ENCODE results near the gene SGCA.

Gene SGCA

DNA sequence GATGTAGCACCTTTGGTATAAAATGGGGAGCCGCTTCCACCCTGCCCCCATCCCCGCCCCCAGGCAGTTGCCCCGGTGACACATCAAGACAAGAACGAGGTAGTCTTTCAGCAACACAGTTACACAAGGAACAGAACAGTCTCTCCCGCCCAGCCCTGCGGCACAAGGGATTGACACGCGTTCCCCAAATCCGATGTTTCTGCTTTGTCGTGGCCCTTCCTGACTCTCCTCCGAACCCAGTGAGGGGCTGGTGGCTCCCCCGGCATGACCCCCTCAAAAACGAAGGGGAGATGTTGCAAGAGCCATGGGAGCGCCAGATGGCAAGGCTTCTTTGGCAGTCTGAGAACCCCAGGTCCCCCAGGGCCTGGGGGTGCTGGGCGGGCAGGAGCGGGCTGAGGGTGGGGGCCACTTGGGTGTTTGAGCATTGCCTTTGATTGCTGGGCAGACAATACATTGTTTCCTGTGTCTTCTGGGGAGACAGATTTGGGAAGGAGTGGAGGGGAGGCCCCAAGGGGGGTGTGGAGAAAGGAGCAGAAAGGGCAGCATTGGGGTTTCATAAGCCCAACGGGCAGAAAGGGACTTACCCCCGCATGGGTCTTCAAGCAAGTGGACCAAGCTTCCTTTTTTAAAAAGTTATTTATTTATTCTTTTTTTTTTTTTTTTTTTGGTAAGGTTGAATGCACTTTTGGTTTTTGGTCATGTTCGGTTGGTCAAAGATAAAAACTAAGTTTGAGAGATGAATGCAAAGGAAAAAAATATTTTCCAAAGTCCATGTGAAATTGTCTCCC is 19.0 kb downstream of the SGCA start:
- no peak overlapping the region for H3K4me3 ChIP-seq (ENCODE audit: low read depth, low read length)
- TF ChIP-seq, protein P1, sequence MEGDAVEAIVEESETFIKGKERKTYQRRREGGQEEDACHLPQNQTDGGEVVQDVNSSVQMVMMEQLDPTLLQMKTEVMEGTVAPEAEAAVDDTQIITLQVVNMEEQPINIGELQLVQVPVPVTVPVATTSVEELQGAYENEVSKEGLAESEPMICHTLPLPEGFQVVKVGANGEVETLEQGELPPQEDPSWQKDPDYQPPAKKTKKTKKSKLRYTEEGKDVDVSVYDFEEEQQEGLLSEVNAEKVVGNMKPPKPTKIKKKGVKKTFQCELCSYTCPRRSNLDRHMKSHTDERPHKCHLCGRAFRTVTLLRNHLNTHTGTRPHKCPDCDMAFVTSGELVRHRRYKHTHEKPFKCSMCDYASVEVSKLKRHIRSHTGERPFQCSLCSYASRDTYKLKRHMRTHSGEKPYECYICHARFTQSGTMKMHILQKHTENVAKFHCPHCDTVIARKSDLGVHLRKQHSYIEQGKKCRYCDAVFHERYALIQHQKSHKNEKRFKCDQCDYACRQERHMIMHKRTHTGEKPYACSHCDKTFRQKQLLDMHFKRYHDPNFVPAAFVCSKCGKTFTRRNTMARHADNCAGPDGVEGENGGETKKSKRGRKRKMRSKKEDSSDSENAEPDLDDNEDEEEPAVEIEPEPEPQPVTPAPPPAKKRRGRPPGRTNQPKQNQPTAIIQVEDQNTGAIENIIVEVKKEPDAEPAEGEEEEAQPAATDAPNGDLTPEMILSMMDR (IDR thresholded peaks at IDR 0.05; ENCODE audit: insufficient read depth, low read depth, low read length, missing control alignments) = no peak
- no peak for DNase-seq (ENCODE audit: low read depth)

DNA sequence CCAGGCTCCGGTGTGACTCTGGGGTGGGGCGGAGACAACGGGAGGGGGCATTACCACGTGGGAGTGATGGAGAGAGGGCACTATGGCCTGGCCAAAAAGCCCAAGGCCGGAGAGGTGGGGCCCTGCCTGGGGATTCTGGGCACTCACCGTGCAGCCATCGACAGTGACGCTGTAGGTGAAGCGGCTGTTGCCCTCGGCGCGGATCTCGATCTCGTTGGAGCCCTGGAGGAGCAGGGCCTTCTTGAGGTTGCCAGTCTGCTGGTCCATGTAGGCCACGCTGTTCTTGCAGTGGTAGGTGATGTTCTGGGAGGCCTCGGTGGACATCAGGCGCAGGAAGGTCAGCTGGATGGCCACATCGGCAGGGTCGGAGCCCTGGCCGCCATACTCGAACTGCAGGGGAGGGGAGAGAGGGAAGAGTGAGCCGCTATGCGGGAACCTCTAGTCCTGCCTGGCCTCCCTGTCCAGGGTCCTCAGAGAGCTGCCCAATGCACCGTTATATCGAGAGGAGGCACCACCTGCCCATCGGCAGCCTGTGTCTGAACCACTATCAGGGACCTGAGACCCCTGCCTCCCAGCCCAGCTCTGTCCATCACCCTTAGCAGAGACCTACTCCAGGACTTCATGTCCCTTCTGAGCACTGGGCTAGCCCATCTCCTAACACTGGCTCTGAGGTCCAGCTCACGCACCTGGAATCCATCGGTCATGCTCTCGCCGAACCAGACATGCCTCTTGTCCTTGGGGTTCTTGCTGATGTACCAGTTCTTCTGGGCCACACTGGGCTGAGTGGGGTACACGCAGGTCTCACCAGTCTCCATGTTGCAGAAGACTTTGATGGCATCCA is 20.0 kb downstream of the SGCA start:
- DNase-seq (ENCODE audit: low read depth) = no peak
- H3K4me3 ChIP-seq (ENCODE audit: low read depth, low read length) = no peak overlapping the region
- TF ChIP-seq, protein P1 (IDR thresholded peaks at IDR 0.05; ENCODE audit: insufficient read depth, low read depth, low read length, missing control alignments) = no peak

DNA sequence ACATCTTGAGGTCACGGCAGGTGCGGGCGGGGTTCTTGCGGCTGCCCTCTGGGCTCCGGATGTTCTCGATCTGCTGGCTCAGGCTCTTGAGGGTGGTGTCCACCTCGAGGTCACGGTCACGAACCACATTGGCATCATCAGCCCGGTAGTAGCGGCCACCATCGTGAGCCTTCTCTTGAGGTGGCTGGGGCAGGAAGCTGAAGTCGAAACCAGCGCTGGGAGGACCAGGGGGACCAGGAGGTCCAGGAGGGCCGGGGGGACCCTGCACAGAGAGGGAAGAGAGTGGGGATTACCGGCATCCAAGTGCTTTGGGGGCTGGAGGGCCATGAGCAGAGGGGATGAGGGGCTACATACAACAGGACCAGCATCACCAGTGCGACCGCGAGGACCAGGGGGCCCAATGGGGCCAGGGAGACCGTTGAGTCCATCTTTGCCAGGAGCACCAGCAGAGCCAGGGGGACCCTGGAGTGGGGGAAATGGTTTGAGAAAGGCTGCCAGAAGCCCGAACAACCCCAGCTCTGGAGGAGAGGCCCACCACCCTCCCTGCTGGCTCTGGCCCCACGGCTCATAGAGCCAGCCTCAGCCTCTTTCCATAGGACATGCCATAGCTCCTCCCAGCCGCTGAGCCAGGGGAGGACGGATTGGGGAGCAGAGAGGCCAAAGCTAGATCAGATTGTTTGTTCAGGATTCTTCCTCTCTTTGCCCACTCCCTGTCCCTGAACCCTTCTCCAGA is 21.0 kb downstream of the SGCA start:
- DNase-seq (ENCODE audit: low read depth) = no peak
- TF ChIP-seq, protein P1 (IDR thresholded peaks at IDR 0.05; ENCODE audit: insufficient read depth, low read depth, low read length, missing control alignments) = no peak
- H3K4me3 ChIP-seq (ENCODE audit: low read depth, low read length) = no peak overlapping the region

DNA sequence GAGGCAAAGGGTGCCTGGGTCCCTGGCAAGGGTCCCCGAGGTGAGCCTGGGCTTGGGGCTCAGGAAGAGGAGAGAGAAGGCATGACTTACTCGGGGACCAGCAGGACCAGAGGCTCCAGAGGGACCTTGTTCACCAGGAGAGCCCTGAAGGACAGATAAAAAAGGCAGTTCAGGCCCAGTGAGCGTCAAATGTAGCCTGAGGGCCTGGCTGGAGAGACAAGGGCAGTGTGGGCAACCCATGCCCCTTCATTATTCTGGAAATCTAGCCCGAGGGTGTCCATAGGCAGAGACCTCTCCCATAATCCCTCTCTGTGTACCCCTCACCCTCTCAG is 21.6 kb downstream of the SGCA start:
- no peak overlapping the region for H3K4me3 ChIP-seq (ENCODE audit: low read depth, low read length)
- TF ChIP-seq, protein P1 (IDR thresholded peaks at IDR 0.05; ENCODE audit: insufficient read depth, low read depth, low read length, missing control alignments) = no peak
- no peak for DNase-seq (ENCODE audit: low read depth)

DNA sequence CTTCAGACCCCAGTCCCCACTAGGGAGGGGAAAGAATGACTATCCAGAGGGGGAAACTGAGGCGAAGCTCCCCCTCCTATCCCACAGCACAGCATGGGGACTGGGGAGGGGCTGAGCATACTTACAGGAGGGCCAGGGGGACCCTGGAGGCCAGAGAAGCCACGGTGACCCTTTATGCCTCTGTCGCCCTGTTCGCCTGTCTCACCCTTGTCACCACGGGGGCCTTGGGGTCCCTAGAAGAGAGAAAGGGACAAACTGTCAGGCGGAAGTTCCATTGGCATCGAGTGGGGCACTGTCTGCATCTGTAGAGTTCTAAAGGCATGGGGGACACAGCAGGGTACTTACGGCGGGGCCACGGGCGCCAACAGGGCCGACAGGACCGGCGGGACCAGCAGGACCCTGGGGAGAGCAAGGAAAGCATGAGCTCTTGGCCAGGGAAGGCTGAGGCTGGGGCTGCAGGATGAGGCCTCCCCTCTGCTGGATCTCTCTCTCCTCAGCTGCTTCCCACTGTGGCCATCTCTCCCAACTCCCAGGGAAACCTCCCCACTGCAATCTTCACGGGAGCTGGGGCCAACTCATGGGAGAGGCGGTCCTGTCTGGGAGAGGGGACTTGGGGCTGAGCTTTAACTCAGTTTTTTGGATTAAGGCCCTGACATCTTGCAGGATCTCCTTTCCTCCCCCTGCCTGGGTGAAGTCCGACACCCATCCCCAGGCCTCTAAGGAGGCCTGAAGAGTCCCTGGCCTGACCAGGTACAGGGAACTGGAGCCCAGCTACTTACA is 22.1 kb downstream of the SGCA start:
- DNase-seq (ENCODE audit: low read depth) = no peak
- H3K4me3 ChIP-seq (ENCODE audit: low read depth, low read length) = no peak overlapping the region
- TF ChIP-seq, protein P1 (IDR thresholded peaks at IDR 0.05; ENCODE audit: insufficient read depth, low read depth, low read length, missing control alignments) = no peak

DNA sequence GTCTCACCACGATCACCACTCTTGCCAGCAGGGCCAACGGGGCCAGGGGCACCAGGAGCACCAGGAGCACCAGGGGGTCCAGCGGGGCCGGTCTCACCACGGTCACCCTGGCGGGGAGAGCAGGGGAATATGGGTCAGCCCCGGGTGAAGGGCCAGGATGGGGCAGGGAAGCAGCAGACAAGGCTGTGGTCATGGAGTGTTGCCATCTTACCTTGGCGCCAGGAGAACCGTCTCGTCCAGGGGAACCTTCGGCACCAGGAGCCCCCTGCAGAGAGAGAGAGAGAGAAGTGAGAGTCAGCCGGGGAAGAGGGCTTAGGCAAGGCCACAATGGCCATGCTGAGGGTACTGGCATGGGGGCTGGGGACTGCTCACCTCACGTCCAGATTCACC is 22.7 kb downstream of the SGCA start:
- TF ChIP-seq, protein P1 (IDR thresholded peaks at IDR 0.05; ENCODE audit: insufficient read depth, low read depth, low read length, missing control alignments) = no peak
- H3K4me3 ChIP-seq (ENCODE audit: low read depth, low read length) = no peak overlapping the region
- DNase-seq (ENCODE audit: low read depth) = no peak

All from GM12865 (cell line).